Endometrial microvascular endothelial cells (primary cell): ENCODE results near the gene NOS1. TPM values are rescaled to one million over a fixed set of nuclear protein-coding genes. Genes with fewer than 3 reads are reported as not detected.

Source experiments
- in situ Hi-C: cut with HindIII; loops from 2 replicates; pipeline ENCODE4 v1.10.0; 2017; ENCODE audit warnings: low sequenced_read_pairs, low pct_unique_long_range_greater_than_20kb; ENCODE audit errors: inconsistent ontology term
- total RNA-seq: library from RNA; depleted of rRNA; stranded (reverse); fragments of >200 nt; gene quantifications from one replicate; pipeline ENCODE4 v1.2.3, GENCODE V29; 2015; ENCODE audit errors: inconsistent ontology term

The NOS1 gene
- total RNA-seq, 1 donor from 2014 or later, result not detected

DNA sequence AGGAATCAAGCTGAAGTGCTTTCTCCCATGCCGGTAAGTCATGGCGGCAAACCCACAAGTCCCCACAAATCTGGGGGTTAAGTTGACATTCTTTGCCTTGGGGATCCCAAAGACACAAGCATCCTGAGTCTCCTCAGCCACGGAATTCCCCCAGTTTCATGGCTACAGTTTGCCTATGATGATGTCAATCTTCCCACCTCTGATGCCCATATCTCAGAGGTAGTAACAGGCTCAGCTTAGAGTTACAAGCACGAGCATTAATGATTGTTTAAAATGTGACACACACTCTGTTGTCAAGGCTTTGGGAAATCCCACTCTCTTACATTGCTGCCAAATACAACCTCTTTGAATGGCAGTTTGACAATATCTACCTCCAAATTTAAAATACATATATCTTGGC is 22.3 kb downstream of the NOS1 start:
- in situ Hi-C loops, result no loop called here

- in situ Hi-C loops, result no loop called here
Observed at GRCh38 chr12:117334855-117335587, 26.4 kb downstream of the NOS1 start.

DNA sequence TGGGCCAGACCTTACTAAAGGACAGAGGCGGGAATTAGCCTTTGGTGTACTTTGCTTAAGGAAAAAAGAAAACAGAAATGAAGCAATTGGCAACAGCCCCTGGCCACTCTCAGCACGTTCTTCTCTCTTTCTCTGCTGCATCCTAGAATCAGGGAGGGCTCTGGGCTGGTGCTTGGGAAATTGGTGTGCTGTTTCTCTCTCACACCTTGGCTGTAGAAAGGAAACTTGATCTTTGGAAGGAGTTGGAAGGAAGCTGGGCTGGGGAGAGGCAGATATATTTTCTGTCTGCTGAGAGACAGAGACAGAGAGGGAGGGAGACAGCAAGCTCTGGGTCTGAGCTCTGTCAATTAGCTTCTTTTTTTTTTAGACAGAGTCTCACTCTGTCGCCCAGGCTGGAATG is 27.4 kb downstream of the NOS1 start:
- in situ Hi-C loops, result no loop called here

DNA sequence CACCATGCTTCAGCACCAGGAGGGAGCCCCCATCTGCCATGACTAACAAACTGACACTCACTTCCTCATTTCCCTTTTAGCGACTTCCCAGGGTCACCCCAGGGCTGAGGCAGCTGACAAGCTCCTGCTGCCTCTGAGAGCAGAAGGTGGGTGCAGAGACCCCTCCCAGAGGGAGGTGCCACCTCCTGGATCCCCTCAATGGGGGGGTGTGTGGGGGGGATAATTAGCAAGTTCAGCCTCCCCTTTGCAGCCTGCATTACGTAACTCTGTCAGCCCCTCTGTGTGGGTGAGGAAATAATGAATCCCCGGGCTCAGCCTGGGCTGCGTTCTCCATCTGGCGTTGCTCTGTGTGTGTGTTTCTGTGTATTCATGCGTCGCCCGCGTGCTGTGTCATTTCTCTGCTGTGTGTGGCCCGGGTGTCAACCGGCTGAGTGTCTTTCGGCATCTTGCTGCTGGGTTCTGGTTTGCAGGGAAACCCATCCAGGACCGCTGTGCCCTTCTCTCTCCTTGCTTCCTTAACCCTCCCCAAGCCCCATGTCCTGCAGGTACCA is 28.0 kb downstream of the NOS1 start:
- in situ Hi-C loops, result no loop called here

GRCh38 chr12:117331691-117332090 is 29.7 kb downstream of the NOS1 start:
- in situ Hi-C loops, result no loop called here

DNA sequence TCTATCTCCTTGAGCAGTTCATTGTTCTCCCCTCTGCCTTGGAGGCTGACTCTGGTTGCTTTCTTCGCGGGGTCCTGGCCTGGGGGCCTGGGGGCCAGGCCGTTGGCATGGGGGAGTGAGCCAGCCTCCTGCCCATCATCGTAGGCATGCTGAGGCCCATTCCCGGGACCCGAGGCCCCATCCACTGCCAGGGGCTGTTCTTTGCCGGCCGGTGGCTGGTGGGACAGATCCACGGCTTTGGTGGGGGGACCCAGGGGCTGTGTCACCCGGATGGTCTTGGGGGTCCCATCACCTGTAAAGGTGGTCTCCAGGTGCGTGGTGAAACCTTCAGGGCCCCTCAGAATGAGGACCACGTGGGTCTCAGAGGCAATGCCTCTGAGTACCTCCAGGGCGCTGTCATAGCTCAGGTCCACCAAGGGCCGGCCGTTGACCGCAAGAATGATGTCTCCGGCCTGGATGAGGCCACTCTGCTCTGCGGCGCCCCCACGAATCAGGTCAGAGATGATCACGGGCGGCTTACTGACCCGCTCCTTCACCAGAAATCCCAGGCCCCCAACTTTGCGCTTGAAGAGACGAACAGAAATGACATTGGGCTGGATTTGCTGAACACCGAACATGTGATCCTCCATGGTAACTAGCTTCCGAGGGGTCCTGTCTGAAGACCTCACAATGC is 30.8 kb downstream of the NOS1 start:
- in situ Hi-C loops, result no loop called here

GRCh38 chr12:117329756-117330155 is 31.7 kb downstream of the NOS1 start:
- in situ Hi-C loops, result no loop called here

GRCh38 chr12:117328556-117329100 is 32.8 kb downstream of the NOS1 start:
- in situ Hi-C loops, result no loop called here

DNA sequence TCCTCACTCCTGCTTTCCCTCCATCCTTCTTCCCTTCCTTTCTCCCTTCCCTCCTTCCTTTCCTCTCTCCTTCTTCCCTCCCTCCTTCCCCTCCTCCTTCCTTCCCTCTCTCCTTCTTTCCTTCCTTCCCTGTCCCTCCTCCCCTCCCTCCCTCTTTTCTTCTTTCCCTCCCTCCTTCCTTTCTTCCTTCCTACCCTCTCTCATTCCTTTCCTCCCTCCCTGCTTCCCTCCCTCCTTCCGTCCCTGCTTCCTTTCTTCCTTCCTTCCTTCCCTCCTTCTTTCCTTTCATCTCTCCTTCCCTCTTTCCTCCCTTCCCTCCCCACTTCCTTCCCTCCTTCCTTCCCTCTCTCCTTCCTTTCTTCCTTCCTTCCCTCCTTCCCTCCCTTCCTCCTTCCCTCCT is 39.0 kb downstream of the NOS1 start:
- in situ Hi-C loops, result no loop called here

GRCh38 chr12:117321572-117321971 is 39.9 kb downstream of the NOS1 start:
- in situ Hi-C loops, result no loop called here

DNA sequence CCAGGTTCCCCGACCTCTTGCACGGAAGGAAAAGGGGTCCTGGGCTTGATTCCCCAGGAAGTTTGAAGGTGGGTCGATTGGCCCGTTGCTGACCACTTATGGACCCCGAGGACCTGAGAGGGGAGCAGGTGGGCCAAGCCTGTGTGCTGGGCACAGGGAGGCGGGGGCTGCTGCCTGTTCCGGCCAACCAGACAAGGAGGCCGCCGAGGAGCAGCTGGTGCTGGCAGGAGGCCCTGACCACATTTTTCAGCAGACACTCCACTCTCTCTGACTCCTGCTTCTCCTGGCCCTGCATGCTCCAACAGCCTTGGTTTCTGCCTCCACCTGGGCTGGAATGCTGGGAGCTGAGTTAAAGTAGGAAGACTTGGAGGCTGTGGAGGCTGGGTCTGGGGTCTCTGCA is 42.8 kb downstream of the NOS1 start:
- in situ Hi-C loops, result no loop called here

DNA sequence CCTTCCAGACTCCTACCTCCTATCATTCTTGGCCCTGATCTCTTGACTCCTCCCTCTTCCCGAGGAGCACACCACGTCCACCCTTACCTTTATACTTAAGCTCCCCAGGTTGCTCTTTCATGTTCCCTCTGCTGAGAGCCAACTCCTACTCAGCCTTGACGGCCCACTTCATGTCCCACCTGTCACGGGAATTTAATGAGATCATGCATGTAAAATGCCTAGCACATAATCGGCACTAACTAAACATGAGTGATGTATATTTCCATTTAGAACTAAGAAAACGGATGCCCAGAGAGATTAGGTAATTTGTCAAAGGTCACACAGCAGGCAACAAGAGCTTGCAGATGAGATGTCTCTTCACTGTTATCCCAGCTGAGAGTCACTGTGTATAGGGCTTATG is 45.1 kb downstream of the NOS1 start:
- in situ Hi-C loops, result no loop called here

GRCh38 chr12:117313926-117314325 is 47.5 kb downstream of the NOS1 start:
- in situ Hi-C loops, result no loop called here

DNA sequence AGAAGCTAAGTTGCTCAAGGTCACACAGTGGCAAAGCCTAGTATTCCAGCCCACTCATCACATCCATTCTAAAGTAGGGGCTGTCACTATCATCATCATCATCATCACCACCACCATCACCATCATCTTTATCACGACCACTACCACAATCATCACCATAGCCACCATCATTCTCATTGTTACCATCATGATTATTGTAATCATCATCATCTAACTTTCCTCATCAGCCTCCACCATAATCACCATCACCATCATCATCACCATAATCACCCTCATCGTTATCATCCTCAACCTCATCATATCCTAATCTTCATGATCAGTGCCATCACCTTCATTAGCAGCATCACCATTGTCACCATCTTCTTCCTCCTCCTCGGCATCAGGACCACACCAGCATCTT is 48.7 kb downstream of the NOS1 start:
- in situ Hi-C loops, result no loop called here

DNA sequence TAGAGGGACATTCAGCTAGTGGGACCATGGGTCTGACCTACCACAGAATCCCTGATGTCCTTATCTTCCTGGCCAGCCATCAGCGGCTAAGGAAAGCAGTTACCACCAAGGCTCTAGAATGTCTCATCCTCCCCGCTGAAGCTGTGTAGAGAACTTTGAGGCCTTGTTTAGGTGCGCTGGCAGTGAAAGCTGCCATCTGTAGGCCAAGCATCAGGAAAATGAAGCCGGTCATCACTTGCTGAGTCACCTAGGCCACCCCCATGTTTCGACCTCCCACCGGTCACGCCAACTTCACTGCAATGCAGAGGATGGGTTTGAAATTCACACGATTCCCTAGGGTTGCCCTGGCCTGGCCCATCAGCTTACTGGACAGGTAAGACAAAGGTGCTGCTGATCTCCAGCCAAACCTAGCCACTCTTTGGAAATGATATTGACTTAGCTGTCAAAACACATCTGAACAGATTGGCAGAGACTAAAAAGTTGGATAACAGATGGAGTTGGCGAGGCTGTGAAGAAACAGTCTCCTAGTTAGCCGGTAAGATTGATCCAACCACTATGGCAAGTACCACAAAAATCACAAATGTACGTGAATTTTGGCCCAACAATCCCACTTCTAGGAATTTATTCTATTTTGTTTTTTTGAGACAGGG is 52.0 kb downstream of the NOS1 start:
- in situ Hi-C loops, result no loop called here

DNA sequence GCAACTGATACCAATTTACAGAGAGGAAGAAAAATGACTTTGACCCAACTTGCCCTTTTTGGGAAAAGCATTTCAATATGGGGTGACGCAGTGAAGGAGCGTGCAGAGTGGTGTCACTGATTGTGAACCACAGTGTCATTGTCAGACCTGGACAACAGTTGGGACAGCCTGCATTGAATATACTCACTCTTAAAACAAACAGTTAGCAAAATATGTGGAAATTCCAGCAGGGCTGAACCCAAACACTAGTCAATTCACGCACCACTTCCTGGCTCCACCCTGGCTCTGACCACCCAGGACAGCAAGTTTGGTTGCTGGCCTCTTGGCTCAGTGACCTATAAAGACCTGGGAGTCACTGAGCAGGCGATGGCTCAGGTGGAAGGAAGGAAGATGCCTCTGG is 61.3 kb downstream of the NOS1 start:
- in situ Hi-C loops, result no loop called here

- in situ Hi-C loops, result no loop called here
Observed at GRCh38 chr12:117298648-117299225, 62.7 kb downstream of the NOS1 start.

DNA sequence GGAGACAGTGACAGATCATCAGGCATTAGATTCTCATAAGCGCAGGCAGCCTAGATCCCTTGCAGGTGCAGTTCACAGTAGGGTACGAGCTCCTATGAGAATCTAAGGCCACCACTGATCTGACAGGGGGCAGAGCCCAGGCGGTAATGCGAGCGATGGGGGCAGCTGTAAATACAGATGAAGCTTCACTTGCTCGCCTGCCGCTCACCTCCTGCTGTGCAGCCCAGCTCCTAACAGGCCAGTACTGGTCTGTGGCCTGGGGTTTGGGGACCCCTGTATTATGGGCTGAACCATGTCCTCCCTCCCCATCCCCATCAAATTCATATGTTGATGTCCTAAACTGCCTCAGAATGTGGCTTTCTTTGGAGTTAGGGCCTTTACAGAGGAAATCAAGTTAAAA is 63.2 kb downstream of the NOS1 start:
- in situ Hi-C loops, result no loop called here

- in situ Hi-C loops, result no loop called here
Observed at GRCh38 chr12:117294189-117294603, 67.2 kb downstream of the NOS1 start.
